Measurements from ENCODE around the gene USB1. TPM values are rescaled to one million over a fixed set of nuclear protein-coding genes. Genes with fewer than 3 reads are reported as not detected.
A peak's percentile ranks its signal among the peaks of the same experiment; 100 is the strongest.

The USB1 gene
- total and polyA plus RNA-seq, 2 experiments from 2014 or later, result 7.6 to 48.4 TPM

DNA sequence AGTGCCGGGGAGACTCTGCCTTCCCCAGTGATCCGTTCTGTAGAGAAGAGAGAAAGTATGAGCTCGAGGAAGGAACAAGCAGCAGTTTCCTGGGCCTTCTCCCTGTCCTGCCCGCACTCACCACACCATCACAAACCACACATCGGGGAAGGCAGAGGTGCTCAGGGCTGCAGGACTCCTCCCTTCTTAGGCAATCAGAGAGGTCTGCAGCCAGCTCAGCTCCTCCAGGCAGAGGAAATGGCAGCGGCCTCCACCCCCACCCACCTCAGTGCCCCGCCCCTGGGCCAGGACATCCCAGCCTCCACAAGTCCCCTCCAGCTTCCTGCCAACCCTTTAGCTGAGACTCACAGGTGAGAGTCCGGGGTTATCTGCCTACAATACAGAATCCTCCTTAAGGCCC, 2.7 kb upstream of the USB1 start:
- Histone ChIP-seq H3K27me3 (replicated peaks; ENCODE audit: insufficient read depth) (no peaks in the 10 kb centered on the region), H3K9me3 (ENCODE audit: low read depth) (no peaks in the 10 kb centered on the region), H3K9ac (0 out of 2 replicates have a peak overlapping the region, but pooled peaks have one; percentile 88), H3K4me3 (no peak overlapping the region), H3K4me2 (ENCODE audit: unreplicated experiment) (peak overlapping the region; percentile 87), H3F3A (ENCODE audit: insufficient read depth) (peaks cover 10% of the 10 kb centered on the region), H3K4me1 (ENCODE audit: insufficient read depth) (peaks cover 16% of the 10 kb centered on the region), H4K20me1 (ENCODE audit: insufficient read depth) (no peaks in the 10 kb centered on the region), H3K9me2 (ENCODE audit: insufficient read depth) (no peaks in the 10 kb centered on the region), H3K27ac (0 out of 2 replicates have a peak overlapping the region, but pooled peaks have one; percentile 45), H3K36me3 (ENCODE audit: low read depth) (no peaks in the 10 kb centered on the region; the same call in 1 of the 2 replicates), H3K79me2 (ENCODE audit: insufficient read depth) (no peaks in the 10 kb centered on the region), H2AFZ (no peak overlapping the region)
- in situ Hi-C loops (cut with MboI), result no loop called here
- 84 to 91% methylated on average over 7 to 8 of the region's 8 CpGs for WGBS, 2 experiments (ENCODE audit: low coverage in 1 of 2, low lambda C conversion rate in 2 of 2, missing lambda C conversion rate in 2 of 2)
- DNase-seq, result peak; percentile 40
- TF ChIP-seq EZH2phosphoT487 (IDR thresholded peaks at IDR 0.05; ENCODE audit: insufficient read depth, low read depth) (no peak), EZH2 (IDR thresholded peaks at IDR 0.05; ENCODE audit: insufficient read depth, poor library complexity, severe bottlenecking) (no peak)

DNA sequence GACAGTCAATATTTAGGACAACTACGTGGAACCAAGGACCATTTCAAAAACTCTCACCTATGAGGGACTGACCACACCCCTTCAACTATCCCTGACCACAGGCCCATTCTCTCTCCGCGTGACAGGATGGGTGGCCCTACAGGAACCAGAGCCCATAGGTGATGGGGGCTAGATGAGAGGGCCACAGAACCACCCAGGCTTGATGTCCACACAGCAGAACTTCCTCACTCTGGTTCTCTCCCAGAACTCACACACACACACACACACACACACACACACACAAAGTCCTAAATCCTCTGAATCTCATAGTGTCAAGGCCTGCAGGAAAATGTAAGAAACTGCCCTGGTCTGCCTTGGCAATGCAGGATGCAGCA, 2.2 kb upstream of the USB1 start:
- Histone ChIP-seq H3K4me1 (ENCODE audit: insufficient read depth) (peaks cover 16% of the 10 kb centered on the region), H3K9me2 (ENCODE audit: insufficient read depth) (no peaks in the 10 kb centered on the region), H3F3A (ENCODE audit: insufficient read depth) (peaks cover 13% of the 10 kb centered on the region), H3K79me2 (ENCODE audit: insufficient read depth) (no peaks in the 10 kb centered on the region), H3K4me3 (peak overlapping the region; percentile 98), H3K27ac (0 out of 2 replicates have a peak overlapping the region, but pooled peaks have one; percentile 45), H3K4me2 (ENCODE audit: unreplicated experiment) (peak overlapping the region; percentile 87), H2AFZ (no peak overlapping the region), H3K9me3 (ENCODE audit: low read depth) (no peaks in the 10 kb centered on the region), H4K20me1 (ENCODE audit: insufficient read depth) (no peaks in the 10 kb centered on the region), H3K9ac (peak overlapping the region; percentile 88), H3K27me3 (replicated peaks; ENCODE audit: insufficient read depth) (no peaks in the 10 kb centered on the region), H3K36me3 (ENCODE audit: low read depth) (no peaks in the 10 kb centered on the region; the same call in 1 of the 2 replicates)
- no peak for DNase-seq
- whole genome bisulfite sequencing, 2 experiments (ENCODE audit: low coverage in 1 of 2, low lambda C conversion rate in 2 of 2, missing lambda C conversion rate in 2 of 2), result 79 to 83% methylated on average over 3 of the region's 3 CpGs
- in situ Hi-C loops (cut with MboI), result no loop called here
- no peak for TF ChIP-seq EZH2phosphoT487 (IDR thresholded peaks at IDR 0.05; ENCODE audit: insufficient read depth, low read depth)
- no peak for TF ChIP-seq EZH2 (IDR thresholded peaks at IDR 0.05; ENCODE audit: insufficient read depth, poor library complexity, severe bottlenecking)

DNA sequence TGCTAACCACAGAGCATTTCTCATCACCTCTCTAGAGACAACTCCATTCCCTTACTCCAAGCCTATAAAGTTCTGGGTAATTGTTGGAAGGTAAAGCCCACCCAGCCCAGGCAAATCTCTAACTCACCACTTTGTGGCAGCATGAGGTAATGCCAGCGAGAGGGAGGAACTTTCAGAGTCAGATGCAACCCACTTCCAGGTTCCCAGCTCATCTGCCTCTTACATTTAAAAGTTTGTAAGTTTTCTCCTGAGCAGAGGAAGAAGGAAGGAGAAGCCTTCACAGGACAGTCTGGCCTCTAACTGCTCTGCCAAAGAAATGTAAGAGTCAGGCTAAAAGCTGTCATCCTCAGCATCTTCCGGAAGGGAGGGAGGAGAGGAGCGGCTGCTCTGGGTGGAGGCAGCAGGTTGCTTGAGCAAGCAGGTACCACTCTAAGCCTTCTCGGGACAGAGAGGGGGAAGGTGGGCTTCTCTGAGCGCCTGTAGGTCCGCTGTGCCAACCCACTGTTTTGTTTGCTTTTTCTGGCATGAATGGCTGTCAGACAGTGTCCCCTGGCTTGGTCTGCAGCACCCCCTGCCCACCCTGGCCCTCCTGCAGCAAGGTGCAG, 1.7 kb upstream of the USB1 start:
- H3F3A ChIP-seq (ENCODE audit: insufficient read depth), result peaks cover 18% of the 10 kb centered on the region
- H2AFZ ChIP-seq, result peak overlapping the region; percentile 66
- H3K4me2 ChIP-seq (ENCODE audit: unreplicated experiment), result peak overlapping the region; percentile 87
- H3K9me3 ChIP-seq (ENCODE audit: low read depth), result no peaks in the 10 kb centered on the region
- H3K9me2 ChIP-seq (ENCODE audit: insufficient read depth), result no peaks in the 10 kb centered on the region
- no peaks in the 10 kb centered on the region; the same call in 1 of the 2 replicates for H3K36me3 ChIP-seq (ENCODE audit: low read depth)
- peak overlapping the region; percentile 88 for H3K9ac ChIP-seq
- DNase-seq, result peak; percentile 67
- in situ Hi-C loops (cut with MboI), result no loop called here
- TF ChIP-seq EZH2 (IDR thresholded peaks at IDR 0.05; ENCODE audit: insufficient read depth, poor library complexity, severe bottlenecking) (no peak), EZH2phosphoT487 (IDR thresholded peaks at IDR 0.05; ENCODE audit: insufficient read depth, low read depth) (no peak)
- 8% methylated on average over 4 to 6 of the region's 6 CpGs for WGBS, 2 experiments (ENCODE audit: low coverage in 1 of 2, low lambda C conversion rate in 2 of 2, missing lambda C conversion rate in 2 of 2)
- H3K27me3 ChIP-seq (replicated peaks; ENCODE audit: insufficient read depth), result no peaks in the 10 kb centered on the region
- H3K79me2 ChIP-seq (ENCODE audit: insufficient read depth), result no peaks in the 10 kb centered on the region
- peak overlapping the region; percentile 45 for H3K27ac ChIP-seq
- peaks cover 16% of the 10 kb centered on the region for H3K4me1 ChIP-seq (ENCODE audit: insufficient read depth)
- H3K4me3 ChIP-seq, result peak overlapping the region; percentile 98
- H4K20me1 ChIP-seq (ENCODE audit: insufficient read depth), result no peaks in the 10 kb centered on the region

DNA sequence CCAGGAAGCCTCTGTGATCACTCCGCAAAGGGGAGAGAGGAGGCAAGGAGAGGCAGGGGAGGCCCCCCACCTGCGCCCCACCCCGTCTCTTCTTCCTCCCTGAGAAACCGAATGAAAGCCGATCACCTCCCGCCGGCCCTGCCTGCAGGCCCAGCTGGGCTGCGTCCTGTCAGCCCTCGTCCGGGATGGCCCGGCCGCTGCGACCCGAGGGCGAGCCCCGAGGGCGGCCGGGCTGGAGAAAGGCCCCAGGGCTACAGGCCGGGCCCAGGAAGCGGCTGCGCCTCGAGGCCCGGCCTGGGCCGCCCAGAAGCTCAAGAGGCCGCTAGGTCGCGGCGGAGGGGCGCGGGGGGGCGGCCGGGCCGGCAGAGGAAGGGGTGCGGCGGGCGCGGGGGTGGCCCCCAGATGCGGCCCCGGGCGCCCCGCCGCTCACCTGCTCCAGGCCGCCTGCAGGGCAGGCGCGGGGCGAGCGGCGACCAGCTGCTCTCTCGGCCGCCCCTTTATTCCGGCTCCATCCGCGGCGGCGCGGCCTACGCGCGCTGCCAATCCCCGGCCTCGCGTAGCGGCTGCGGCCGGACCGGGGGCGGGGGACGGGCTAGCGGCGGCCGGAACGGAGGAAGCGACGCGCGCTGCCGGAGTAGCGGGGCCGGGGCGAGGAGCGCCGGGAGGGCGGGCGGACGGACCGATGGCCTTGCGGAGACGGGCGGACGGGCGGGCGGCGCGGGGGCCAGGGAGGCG, 1.1 kb upstream of the USB1 start, which contains the start of gene ZNF319:
TSS of gene ZNF319 (minus strand) at position 702 of the 735 bp plus-strand sequence. CDS start 2,407 bp downstream, outside the sequence.
- WGBS, 2 experiments (ENCODE audit: low coverage in 1 of 2, low lambda C conversion rate in 2 of 2, missing lambda C conversion rate in 2 of 2), result 2 to 3% methylated on average over 38 to 63 of the region's 95 CpGs
- in situ Hi-C loops (cut with MboI), result loop anchor here (25.0 kb wide), 1 partner anchor 487 kb away; no protein-coding TSS in a partner anchor
- peak within 1 kb of the TSS; percentile 59 for H3K27ac ChIP-seq
- H3K27me3 ChIP-seq (replicated peaks; ENCODE audit: insufficient read depth), result no peaks in the 10 kb centered on the region
- TF ChIP-seq EZH2 (IDR thresholded peaks at IDR 0.05; ENCODE audit: insufficient read depth, poor library complexity, severe bottlenecking), result no peak
- TF ChIP-seq EZH2phosphoT487 (IDR thresholded peaks at IDR 0.05; ENCODE audit: insufficient read depth, low read depth), result no peak
- peak within 1 kb of the TSS; percentile 98 for H3K4me3 ChIP-seq
- DNase-seq, result peak; percentile 65
- H3K4me2 ChIP-seq (ENCODE audit: unreplicated experiment), result peak within 1 kb of the TSS; percentile 87
- H3K79me2 ChIP-seq (ENCODE audit: insufficient read depth), result no peaks in the 10 kb centered on the region
- peaks cover 18% of the 10 kb centered on the region for H3F3A ChIP-seq (ENCODE audit: insufficient read depth)
- no peaks in the 10 kb centered on the region for H4K20me1 ChIP-seq (ENCODE audit: insufficient read depth)
- H3K4me1 ChIP-seq (ENCODE audit: insufficient read depth), result peaks cover 16% of the 10 kb centered on the region
- peak within 1 kb of the TSS; percentile 97 for H2AFZ ChIP-seq
- no peaks in the 10 kb centered on the region for H3K9me3 ChIP-seq (ENCODE audit: low read depth)
- peak within 1 kb of the TSS; percentile 88 for H3K9ac ChIP-seq
- H3K36me3 ChIP-seq (ENCODE audit: low read depth), result no peaks in the 10 kb centered on the region
- no peaks in the 10 kb centered on the region for H3K9me2 ChIP-seq (ENCODE audit: insufficient read depth)
